HG02840 (cell line): ENCODE results near the gene SLC2A1.

Experiments used
- ATAC-seq: cut with Tn5 transposase; IDR thresholded peaks from one replicate; pipeline ENCODE4 v1.9.1; 2021; ENCODE audit warnings: mild to moderate bottlenecking, moderate library complexity, moderate number of reproducible peaks; ENCODE audit not compliant: unreplicated experiment, low FRiP score

Gene SLC2A1

DNA sequence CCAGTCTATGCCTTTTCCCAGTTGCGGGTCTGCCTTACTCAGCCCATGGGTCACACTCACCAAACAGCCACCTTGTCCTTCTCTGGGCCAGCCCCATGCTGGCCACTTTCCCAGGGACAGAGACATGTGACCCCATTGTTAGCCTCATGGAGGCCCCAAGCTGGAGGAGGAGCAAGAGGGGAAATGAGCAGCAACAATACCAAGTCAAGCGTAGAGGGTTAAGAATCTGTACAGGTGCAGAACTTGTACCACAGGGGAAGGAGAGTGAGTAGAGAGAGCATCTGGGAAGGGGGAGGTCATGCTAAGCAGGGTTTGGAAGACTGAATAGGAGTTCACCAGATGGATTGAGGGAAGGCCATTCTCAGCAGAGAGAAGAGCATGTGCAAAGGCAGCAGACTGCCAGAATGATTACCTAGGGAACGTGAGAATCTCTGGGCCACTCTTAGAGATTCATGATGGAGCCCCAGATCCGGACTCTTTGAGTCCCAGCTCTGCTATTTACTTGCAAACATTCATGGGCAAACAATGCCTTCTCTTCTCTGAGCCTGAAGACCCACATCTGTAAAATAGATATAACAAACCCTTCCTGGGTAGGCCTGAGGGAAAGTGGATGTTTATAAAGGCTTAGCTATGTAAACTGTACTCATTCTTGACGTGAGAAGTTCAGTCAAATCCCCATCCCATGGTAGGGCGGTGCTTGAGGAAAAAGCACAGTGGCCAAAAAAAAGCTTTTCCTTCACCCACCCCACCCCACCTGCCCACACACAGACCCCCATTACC, 2.8 kb upstream of the SLC2A1 start:
- ATAC-seq = no peak

DNA sequence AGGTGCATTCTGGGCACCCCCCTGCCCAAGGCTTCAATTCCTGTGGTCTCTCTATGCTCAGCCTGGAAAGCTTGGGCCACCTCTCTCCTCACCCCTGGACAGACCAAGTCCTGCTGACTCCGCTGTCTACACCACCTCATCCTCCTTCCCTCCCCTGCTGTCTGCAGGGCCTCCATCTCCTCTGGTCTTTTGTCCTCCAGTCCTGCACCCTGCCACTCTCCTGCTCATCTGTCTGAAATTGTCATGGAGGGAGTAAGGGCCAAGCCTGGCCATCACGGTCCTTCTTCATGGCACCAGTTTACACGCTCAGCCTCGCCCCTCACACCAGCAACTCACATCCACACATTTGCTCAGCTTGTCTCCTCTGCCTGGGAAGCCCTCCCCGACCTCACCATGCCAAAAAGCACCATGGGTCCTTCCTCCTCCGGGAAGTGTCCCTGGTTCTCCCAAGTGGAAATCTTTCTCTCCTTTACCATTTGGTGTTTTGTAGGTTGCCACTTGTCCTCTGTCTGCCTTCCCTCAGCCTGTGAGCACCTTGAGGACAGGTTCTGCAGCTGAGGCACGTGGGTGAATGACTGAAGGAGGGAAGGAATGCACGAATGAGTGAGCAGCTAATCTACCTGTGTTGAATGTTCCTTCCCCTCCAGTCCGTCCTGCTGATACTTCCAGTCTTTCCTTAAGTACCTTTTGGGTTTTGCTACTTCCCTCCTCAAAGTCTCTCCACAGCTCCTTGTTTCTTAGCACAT, 2.1 kb upstream of the SLC2A1 start:
- ATAC-seq = no peak

DNA sequence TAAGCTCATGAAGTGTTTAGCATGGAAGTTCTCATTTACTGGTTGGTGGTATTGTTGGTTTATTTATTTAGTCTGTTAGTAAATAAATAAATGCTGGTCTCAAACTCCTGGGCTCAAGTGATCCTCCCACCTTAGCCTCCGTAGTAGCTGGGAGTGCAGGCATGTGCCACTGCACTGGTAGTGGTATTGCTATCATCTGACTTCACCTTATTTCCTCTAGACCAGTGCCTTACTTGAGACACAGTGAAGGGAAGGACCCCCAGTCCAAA, 1.4 kb upstream of the SLC2A1 start:
- no peak for ATAC-seq

DNA sequence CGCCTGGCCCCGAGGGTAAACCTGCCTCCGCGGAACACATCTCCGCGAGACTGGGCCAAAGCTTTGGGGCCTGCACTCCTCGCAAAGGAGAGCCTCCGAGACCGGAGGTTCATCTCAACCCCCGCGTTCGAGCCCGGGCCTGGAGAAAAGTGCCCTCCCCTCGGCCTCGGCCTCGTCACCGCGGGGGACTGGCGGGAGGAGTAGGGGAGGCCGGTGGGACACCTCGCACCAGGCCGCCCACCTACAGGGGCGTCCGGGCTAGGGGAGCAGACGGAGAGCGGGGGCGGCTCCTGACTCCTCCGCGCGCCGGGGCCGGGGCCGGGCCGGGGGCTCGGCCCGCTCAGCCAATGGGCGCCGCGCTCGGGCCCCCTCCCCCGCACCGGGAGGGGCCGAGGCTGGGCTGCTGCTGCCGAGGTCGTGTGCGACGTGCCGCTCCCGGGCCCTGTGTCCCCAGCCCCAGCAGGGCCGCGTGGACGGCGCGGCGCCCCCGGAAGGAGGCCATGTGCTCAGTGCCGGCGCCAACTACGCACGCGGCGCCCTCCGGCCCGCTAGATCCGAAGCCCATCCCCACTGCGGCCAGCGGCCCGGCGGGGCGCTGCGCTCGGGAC, 684 bp downstream of the SLC2A1 start:
- peak; percentile 45 for ATAC-seq

DNA sequence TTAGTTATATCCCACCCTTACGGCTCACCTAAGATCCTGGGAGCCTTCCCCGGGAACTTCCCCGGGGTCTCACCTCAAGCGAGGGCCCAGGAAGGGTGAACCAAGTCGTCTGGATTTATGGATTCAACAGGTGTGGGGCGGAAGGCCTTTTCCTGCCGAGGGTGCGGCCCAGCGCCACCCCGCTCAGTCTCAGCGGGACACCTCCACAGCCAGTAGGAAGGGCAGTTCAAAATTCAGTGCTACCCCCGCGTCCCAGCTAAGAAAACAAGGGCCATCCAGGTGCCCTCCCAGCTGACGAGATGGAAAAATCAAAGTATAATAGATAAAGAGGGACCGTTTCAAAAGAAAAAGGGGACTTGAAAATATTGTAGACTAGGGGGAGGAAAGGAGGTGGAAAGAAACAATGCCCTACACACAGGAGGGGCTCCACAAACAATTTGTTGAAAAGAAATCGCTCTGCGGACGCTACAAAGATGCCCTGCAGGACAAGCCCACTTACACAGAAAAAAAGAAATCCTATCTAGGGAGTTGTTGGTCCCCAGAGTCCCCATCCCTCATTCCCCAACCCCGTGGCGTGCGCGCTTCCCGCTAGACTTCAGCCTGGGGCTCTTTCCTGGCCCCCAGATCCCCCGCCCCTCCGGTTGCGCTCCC, 1.3 kb downstream of the SLC2A1 start:
- no peak for ATAC-seq

DNA sequence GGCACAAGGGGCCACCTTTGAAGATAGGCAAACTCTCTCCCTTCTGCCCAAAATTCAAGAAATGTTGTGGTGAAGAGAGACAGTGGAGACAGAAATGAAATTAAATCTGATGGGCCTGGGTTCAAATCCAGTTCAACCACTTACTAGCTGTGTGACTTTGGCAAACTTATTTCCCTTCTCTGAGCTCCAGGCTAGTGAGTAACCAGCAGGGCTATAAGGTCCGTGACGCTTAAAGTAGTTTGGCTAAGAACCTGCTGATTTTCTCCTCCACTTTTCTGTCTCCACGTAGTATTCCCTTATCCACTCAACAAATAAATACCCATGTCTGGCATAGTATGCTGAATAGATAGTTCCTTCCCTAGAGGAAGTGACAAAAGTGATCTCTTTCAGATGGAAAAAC, 1.9 kb downstream of the SLC2A1 start:
- no peak for ATAC-seq

DNA sequence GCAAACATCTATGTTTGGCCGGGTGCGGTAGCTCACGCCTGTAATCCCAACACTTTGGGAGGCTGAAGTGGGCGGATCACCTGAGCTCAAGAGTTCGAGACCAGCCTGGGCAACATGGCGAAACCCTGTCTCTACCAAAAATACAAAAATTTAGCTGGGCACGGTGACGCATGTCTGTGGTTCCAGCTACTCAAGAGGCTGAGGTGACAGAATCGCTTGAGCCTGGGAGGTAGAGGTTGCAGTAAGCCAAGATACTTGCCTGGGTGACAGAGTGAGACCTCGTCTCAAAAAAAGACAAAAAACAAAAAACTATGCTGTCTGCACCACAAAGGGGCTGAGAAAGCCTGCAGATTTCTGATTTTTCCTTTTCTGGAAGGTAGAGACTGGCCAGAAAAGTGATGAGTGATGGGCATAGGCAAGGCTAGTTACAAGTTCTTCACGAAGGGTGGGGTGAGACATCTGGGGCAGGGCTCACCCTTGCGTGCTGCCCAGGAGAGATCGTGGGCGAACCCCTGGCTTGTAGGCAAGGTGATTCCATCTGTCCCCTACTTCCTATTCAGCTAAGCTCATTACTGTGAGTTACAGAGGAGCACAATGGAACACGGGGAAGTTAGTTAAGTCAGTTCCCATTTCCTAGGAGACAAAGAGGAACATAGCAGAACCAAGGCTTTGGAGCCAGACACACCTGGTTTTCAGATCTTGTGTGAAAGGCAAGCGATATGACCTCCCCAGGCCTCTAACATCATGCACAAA, 3.2 kb downstream of the SLC2A1 start:
- no peak for ATAC-seq

DNA sequence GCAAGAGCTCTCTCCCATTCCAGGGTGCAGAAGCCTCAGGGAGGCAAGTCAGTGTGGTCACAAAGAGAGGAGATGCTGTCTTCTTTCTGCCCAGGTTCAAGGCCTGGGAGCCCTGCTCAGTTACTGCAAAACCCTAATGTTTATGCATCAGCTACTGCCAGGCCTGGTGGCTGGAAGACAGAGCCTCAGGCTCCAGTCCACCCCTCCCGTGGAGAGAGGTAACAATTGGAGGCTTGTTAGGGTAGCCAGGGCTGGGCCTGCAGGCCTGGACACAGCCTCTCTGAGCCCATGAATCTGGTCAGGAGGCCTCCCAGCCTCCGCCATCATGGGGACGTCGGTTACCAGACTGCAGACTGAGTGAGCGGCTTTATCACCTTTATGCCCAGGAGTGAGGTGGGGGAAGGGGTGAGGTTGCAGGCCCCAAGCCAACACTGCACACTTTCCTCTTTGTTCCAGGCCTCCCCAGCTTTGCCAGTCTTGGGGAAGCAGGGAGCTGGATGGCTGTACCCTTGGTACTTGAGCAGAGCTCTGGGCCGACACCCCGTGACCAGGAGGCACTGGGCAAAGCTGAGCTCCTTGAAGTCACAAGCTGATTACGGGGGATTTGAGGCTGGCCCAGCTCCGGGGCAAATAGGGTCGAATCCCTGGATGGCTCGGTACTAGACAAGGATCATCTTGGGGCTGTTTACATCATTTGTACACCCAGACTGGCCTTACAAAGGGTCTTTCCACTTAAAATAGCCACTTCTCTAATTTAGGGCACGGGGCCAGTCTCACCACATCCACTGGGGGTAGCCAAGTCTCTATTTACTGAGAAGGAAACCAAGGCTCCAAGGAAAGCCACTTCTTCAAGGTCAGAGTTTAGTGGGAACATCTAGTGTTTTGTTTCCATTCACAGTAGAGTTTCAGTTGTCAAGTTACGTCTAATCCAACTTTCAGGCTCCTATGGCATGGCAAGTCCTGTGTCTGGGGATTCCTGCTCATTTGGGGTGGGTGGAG, 5.2 kb downstream of the SLC2A1 start:
- no peak for ATAC-seq

DNA sequence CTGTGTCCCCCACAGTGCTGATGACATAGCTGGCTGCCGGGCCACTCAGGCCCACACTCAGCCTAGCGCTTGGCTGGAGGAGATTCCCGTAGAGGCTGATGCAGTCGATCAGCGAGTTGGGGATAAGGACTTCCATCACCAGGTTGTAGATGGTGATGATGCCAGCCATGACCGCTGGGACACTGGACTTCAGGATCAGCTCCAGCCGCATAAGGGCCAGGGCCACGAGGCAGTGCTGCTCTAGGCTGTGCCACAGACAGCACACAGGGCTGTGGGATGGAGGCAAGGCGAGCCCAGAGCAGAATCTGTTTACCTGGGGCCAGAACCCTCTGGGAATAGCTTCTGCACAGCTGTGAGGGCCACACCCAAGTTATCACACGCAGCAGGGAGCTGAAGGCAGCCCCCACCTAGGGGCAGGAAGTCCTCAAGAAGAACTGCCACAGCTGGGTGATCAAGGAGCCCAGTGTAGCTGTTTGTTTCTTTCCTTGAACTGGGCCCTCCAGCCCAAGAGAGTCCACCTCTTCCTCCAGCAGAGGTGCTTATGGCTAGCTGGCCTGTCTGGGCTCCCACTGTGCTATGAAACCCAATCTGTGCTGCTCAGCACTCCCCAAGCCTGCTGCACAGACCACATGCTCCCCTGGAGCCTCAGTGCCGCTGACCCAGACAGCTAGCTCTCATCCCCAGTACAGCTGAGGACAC, 6.2 kb downstream of the SLC2A1 start:
- peak; percentile 69 for ATAC-seq

DNA sequence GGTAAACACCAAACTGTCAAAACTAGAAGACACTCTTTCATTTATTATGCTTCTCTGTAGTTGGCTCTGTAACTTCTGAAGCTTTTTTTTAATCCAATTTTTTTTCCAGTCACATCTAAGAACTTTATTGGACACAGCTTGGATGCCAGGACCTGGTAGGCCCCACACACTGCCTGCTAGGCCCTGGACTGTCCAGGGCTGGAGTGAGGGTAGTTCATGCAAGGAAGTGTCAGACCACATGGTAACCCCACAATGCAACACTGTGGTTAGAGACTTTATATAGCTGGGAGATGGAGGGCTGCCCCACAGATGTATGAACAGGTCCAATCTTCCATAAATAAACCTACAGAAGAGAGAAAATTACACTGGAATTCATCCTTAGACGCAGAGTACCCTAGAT, 7.1 kb downstream of the SLC2A1 start:
- ATAC-seq = no peak

DNA sequence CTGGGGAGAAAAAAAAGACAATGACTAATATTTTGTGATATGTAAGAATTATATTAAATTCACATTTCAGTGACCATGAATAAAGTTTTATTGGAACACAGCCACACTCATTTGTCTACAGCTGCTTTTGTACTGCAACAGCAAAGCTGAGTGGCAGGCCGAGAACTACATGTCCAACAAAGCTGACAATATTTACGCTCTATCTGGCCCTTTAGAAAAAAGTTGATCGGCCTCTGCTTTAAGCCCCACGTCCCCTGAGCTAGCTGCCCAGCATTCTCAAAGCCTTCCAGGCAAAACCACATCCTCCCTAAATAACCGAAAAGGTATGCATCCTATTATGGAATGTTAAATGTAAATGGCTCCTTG, 8.6 kb downstream of the SLC2A1 start:
- ATAC-seq = no peak

DNA sequence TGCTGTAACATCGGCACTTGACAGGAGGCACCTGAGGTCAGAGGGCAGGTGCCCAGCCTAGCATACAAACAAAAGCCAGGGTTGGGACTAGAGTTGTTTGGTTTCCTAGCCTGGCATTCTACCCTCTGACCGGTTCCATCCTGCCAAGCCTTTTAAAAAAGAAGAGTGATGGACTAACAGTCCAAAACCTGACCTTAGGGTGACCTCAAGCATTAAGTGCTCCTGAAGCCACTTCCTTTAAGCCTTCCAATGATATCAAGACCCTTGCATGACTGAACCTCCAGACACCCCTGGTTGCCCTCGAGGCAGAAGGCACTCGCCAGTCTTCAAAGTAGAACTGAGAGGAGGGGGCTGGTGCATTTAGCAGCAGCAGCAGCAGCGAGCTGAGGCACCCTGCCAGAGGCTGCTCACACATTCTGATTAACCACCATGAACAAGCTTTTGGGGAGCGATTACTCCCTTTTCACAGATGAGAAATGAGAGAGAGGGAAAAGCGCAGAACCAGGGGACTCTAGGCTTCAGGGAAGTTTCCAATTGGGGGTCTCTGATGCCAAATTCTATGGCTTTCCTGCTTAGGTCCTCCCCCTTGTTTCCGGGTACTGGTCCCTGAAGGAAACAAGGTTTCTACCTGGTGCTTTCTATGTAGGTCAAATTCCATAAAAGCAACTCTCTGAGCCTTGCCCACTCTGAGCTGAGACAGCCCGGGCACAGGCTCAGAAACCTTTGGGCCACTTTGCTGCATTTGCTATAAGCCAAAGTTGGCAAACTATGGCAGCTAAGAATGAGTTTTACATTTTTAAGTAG, 9.2 kb downstream of the SLC2A1 start:
- ATAC-seq = no peak

DNA sequence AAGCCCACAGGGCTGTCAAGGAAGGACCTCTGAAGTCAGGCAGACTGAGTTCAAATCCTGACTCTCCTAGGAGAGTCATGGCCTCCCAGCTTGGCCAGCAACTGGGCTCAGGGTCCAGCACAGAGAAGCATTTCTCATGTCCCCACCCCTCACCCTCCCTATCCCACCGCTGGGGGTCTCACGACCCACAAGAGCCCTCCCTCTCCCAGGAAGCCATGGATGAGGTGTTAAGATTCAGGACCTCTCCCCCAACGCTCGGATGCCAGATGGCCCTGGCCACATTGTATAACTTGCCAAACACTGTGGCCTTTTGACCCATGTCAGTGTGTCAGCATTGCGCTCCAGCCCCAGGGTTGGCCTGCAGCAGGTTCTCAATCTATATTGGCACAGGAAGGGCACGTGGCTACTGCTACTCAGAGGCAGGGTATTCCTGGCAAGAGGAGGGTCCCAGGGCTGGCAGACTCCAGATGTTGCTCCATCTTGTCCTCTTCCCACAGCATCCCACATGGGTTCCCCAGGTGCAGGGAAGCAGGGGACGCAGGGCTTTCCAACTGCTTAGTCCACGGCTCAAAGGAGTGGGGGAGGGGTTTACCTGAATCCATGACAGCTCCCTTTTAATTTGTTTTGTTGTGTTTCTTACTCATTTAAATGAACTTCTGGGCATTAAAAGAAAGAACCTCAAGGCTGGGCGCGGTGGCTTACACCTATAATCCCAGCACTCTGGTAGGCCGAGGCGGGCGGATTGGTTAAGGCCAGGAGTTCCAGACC, 10.5 kb downstream of the SLC2A1 start:
- no peak for ATAC-seq

DNA sequence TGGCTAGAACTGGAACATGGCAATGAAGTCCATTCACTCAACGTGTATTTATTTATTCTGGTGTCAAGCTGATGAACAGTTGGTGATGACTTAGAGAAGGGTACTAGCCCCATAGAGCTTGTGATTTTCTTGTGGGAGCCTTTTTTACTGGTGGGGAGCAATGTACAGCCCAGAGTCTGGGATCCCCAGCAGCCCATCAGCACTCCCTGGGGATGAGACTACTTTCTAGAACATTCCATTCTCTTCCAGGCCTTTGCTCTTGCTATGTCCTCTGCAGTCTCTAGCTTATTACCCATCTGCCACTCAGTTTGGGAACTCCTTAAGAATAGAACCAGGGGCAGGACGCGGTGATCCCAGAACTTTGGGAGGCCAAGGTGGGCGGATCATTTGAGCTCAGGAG, 11.6 kb downstream of the SLC2A1 start:
- no peak for ATAC-seq

DNA sequence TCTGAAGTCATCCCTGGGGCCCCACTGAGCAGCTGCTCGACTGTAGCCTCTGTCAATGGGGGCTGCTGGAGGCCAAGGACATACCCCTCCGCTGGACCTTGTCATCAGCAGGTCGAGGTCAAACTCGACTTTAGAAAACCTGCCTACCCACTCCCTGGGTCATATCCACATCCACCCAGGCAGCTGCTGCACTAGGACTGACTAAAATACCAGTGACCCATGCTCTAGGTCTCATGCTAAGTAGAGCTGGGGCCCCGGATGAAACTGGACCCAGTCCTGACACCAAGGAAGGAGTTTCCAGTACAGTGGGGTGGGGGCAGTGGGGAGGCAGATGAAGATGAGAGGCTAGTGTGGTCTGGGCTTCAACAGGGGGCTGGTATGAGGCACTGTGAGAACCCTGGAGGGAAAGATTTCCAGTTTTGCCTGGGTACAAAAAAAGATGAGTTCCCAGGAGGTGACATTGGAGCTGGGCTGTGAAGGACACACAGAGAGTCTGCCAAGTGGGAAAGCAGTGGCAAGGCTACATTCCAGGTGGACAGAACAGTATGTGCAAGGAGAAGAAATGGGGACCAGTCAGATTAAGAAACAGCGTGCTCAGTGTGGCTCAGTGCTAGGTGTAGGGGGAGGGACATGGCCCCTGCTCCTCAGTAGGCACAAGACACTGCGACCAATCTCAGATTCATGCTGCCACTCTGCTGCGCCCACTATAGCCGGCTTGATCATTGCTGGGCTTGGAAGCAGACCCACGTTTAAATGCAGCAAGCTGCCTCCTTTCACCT, 12.4 kb downstream of the SLC2A1 start:
- no peak for ATAC-seq

DNA sequence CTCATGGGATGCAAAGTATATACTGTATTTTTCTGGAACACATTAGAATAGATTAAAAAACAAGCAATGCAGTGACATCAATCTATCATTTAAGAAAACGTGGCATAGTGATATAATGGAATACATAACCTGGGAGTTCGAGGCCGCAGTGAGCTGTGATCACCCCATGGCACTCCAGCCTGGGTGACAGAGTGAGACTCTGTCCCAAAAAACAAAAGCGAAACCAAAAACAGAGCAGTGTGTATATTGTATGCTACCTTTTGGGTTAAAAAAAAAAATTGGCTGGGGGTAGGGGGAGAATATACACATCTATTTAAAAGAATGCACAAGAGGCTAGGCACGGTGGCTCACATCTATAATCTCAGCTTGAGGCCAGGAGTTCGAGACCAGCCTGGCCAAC, 13.5 kb downstream of the SLC2A1 start:
- ATAC-seq = no peak
